Activated T-cell treated with anti-CD3 and anti-CD28 coated beads for 4 hours (primary cell): ENCODE results near the gene GRAMD4.

Experiments used
- DNase-seq: peaks from one replicate; pipeline ENCODE4 v3.0.0-alpha.2; 2020

The GRAMD4 gene

GRCh38 chr22:46583571-46583970 lies 36.6 kb upstream of the GRAMD4 start:
- no peak for DNase-seq

- DNase-seq, result no peak
Observed at GRCh38 chr22:46584081-46584921, 35.9 kb upstream of the GRAMD4 start.

- DNase-seq, result no peak
Observed at GRCh38 chr22:46585340-46586122, 34.7 kb upstream of the GRAMD4 start.

GRCh38 chr22:46586123-46586519 lies 34.1 kb upstream of the GRAMD4 start:
- no peak for DNase-seq

GRCh38 chr22:46586531-46587011 lies 33.6 kb upstream of the GRAMD4 start:
- DNase-seq, result no peak

- no peak for DNase-seq
Observed at GRCh38 chr22:46587061-46587460, 33.1 kb upstream of the GRAMD4 start.

- no peak for DNase-seq
Observed at GRCh38 chr22:46587492-46588278, 32.5 kb upstream of the GRAMD4 start.

GRCh38 chr22:46588279-46589140 lies 31.7 kb upstream of the GRAMD4 start:
- DNase-seq, result no peak

GRCh38 chr22:46589141-46589748 lies 30.9 kb upstream of the GRAMD4 start:
- DNase-seq, result no peak

GRCh38 chr22:46589871-46590271 lies 30.3 kb upstream of the GRAMD4 start:
- no peak for DNase-seq

- DNase-seq, result no peak
Observed at GRCh38 chr22:46590334-46590733, 29.9 kb upstream of the GRAMD4 start.

- no peak for DNase-seq
Observed at GRCh38 chr22:46591930-46592329, 28.3 kb upstream of the GRAMD4 start.

- no peak for DNase-seq
Observed at GRCh38 chr22:46592390-46592872, 27.8 kb upstream of the GRAMD4 start.

GRCh38 chr22:46593211-46593681 lies 26.9 kb upstream of the GRAMD4 start:
- no peak for DNase-seq

- no peak for DNase-seq
Observed at GRCh38 chr22:46593996-46594946, 25.9 kb upstream of the GRAMD4 start.

- no peak for DNase-seq
Observed at GRCh38 chr22:46594947-46595298, 25.3 kb upstream of the GRAMD4 start.

- no peak for DNase-seq
Observed at GRCh38 chr22:46595545-46595944, 24.6 kb upstream of the GRAMD4 start.

GRCh38 chr22:46596032-46596441 lies 24.1 kb upstream of the GRAMD4 start:
- DNase-seq, result no peak

GRCh38 chr22:46596819-46597218 lies 23.4 kb upstream of the GRAMD4 start:
- no peak for DNase-seq

- DNase-seq, result no peak
Observed at GRCh38 chr22:46598224-46598623, 22.0 kb upstream of the GRAMD4 start.
